Activated CD8-positive, alpha-beta memory T cell treated with anti-CD3 and anti-CD28 coated beads for 36 hours (primary cell): ENCODE measurements around the gene DAB2IP. TPM values are rescaled to one million over a fixed set of nuclear protein-coding genes. Genes with fewer than 3 reads are reported as not detected.
"Not testable (repeated sequence)": the region's sequence is repeated elsewhere in the genome, so short reads cannot be mapped to it uniquely, and the experiment has no call there.

ENCODE experiments used
- CTCF ChIA-PET: fragments of 350-600 bp; sonication (Branson Sonifier 250); formaldehyde crosslinking; loops from one replicate; lab custom pipeline; 2021; ENCODE audit warnings: antibody characterized with exemption; lab: Charles Lee
- POLR2A ChIA-PET: fragments of 350-600 bp; sonication (Branson Sonifier 250); formaldehyde crosslinking; loops from one replicate; lab custom pipeline; 2021; ENCODE audit warnings: antibody characterized with exemption; lab: Charles Lee
- total RNA-seq, 2 experiments: library from RNA; stranded (reverse); gene quantifications; one replicate each; pipeline ENCODE4 v1.2.3, GENCODE V29; 2021

The DAB2IP gene
- total RNA-seq, 2 experiments from 2014 or later: 0.08 to 0.38 TPM

DNA sequence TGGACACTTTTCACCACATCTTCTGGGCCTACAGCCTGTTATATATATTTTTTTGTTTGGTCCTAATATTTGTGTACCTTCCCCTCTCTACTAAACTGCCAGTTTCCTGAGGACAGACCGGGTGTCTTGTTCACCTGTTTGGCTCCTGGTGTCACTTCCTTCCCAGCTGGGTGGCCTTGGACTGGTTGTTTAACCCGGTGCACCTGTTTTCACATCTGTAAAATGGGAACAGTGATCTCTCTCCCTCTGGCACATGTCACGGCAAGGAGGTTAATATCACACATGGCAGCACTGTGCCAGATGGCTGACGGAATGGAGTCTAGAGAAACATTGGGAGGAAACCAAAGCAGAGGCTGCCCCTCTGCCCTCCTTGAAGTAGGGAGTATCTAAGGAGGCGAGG, 79.7 kb downstream of the DAB2IP start:
- POLR2A ChIA-PET: no interaction called here
- CTCF ChIA-PET: no interaction called here

DNA sequence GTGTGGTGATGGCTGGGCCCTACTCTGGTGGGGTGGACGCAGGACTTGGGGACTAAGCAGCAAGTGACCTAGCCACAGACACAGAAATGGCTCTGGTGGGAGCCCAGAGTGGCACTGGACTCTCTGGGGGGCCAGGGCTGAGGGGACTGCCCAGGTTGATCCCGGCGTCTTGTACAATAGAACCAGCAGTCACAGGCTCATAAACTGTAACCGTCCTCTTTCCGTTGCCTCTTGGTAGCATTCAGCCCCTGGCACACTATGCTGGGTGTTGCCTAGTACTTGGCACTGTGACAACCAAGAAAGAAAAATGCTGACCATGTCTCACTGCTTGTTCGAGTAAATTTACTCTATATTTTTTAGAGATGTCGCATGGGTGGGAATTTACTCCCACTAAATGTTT, 80.5 kb downstream of the DAB2IP start:
- POLR2A ChIA-PET: no interaction called here
- CTCF ChIA-PET: no interaction called here

DNA sequence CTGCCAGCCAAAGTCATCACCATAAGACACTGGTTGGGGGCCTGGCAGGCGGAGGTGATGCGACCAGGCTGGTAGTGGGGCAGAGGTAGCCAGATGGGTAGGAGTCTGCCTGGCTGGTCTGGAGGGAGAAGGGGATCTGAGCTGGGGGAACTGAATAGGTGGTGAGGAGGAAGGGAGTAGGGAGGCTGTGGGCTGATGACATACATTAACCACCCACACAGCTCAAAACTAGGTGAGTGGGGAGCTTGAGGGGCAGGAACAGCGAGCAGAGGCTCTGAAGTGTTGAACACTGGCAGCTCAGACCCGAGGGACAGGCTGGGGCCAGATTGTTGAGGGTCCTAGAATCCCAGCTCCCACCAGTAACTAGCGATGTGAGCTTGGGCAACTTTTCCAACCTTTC, 81.0 kb downstream of the DAB2IP start:
- ChIA-PET POLR2A (no interaction called here), CTCF (no interaction called here)

DNA sequence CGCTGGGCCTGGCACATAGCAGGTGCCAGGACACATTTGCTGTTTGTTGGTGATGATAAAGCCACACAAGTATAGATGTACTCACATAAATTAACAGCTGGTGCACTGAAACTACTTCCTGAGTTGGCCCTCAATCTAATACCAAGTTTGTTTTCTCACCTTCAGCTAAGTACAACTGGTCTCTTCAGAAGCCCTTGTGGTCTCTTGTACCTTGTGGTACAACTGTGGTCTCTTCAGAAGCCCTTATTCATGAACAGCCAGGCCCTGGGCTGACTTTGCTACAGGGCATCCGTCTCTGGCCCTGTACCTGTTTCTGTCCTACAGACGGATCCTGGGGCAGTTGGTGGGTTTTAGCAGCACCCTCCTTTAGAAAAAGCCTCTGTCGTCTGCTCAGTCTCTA, 81.5 kb downstream of the DAB2IP start:
- ChIA-PET CTCF (no interaction called here), POLR2A (no interaction called here)

DNA sequence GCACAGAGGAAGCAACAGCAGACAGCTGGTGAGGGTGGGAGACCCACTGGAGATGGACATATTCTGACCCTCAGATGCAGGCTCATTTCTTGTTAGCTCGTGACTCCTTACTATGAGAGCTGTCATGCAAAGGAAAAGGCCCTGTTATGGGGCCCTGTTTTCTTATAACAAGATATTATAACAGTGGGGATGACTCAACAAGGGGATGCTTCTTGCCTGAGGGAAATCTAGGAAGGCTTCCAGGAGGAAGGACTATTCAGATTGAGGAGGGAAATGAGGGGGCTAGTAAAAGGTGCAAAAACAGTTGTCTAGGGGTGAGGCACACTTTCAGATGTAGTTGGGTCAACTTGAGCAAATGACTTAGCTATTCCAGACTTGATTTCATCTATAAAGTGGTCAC, 83.0 kb downstream of the DAB2IP start:
- POLR2A ChIA-PET: no interaction called here
- CTCF ChIA-PET: no interaction called here

DNA sequence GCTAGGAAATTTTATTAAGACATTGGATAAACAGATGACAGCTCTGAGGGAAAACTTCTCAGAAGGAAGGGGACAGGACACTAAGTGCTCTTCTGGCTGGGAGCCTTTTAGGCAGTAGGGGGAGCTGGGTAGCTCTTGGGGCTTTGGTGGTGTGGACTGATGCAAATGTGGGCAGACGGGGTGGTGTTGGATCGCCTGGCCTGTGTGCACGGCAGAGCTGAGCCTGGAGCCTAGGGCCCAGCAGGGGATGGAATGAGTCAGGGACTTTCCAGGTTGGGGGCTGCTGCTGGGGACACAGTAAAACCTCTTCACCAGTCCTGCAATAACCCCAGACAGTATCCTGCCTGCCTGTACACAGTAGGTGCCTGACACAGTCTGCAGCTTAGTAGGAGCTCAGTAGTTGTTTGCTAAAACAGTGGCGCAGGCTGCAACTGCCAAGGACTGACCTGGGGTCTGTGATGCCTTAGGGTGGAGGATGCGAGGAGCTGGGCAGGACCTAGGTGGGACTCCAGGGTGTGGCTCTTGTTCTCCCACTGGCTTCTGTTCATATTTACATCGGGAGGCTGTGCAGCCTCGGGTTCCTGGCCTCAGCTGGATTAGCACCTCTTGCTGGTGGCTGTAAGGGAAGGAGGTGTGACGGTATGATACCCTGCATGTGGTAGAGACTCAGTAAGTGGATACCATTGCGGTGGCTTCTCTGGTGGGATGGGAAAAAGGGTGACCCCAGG, 83.8 kb downstream of the DAB2IP start:
- POLR2A ChIA-PET: no interaction called here
- CTCF ChIA-PET: no interaction called here

DNA sequence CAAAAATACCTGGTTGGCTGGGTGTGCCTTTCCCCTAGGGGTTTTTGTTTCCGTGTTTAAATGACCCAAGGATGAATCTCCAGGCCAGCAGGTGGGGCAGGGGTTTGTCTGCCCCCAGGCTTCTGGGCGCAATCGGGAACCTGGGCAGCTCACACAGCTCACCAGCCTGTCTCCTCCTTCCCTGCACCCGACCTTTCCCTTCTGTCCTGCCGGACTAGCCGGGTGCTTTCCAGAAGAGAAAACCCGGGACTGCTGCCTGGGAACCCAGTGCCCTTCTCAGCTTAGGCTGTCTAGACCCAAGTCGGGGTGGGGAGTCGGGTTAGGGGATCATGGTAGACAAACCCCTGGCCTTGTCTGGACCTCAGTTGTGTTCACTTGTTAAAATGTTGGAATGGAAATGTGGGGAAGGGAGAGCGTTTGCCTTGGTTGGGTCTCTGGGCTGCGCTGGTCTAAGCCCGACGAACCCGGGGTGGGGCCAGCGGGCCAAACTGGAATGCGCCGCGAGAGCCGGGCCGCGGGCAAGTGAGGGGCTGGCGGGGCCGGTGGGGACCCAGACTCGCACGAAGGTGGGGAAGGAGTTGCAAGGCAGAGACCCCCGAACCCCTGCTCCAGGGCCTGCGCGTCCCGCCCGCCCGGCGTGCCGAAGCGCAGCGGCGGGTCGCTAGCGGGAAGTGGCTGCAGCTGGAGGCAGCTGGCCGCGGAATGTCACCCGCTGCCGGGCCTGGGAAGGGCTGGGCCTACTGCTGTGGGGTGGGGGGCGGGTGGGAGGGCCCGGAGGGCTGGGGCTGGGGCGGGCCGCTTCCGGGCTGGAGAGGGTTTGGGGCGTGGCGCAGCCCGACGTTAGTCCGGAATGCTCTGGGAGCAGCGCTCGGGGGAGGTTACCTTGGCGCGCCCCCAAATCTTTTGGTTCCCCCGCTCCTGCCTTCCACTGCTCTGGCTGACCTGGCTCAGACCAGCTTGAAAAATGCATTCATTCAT, 84.6 kb downstream of the DAB2IP start:
- ChIA-PET POLR2A (no interaction called here), CTCF (no interaction called here)

DNA sequence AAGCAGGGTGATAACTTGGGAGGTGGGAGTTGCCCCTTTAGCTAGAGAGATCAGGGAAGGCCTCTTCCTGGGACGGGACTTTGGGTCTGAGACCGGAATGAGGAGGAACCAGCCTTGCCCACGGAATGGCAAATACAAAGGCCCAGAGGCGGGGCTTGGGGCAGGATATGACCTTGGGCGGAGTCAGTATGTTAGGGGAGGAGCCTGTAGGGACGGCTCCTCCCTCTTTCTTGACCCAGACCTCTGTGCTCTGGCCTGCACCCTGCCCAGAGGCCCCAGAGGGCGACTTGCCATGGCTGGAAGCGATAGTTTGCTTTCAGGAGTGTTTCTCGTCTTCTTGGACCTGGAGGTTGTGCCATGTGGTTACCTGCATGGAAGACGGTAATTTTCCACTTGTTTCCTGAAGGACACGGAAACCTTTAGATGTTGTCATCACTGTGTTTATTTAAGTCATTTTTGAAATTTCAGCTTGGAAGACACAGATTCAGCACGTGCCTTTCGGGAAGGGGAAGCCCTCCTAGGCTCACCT, 85.6 kb downstream of the DAB2IP start:
- CTCF ChIA-PET: no interaction called here

DNA sequence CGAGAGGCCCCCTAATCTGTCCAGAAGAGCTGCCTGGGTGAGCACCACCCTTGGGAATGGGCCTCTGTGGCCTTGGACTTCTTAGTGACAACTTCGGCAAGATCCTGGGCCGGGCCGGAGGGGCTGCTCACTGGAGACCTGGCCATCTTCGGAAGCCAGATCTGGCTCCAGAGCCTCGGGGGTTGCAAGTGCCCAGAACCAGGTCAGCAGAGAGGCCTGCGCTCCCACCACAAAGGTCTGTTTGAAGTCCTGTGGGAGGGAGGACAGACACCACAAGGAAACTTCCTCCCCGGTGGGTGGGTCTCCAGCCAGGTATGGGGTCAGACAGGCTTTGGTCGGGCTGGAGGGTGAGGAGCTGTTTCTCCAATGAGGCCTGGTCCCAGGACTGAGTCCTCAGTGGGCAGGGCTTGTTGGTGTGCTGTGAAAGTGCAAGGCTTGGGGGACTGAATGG, 86.1 kb downstream of the DAB2IP start:
- POLR2A ChIA-PET: no interaction called here
- CTCF ChIA-PET: no interaction called here

More for the DNA sequence above, 85.6 kb downstream of the DAB2IP start:
- POLR2A ChIA-PET: no interaction called here

DNA sequence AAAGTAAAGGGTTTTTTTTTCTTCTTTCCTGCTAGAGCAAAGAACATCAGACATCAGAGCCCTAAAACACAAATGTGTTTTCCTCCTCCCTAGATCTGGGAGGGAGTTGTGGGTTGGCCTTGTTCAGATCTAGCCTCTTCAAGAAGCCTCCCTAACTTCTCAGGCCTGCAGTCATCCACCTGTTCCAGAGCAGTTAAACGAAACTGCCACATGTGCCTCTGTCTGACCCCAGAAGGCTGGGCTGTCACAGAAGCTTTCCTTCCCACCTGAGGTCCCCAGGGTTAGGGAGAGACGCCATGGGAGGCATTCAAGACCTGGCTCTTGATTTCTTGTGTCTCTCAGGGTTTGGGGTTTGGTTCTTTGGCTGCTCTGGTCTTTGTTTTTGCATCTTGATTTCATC, 87.0 kb downstream of the DAB2IP start:
- ChIA-PET POLR2A (no interaction called here), CTCF (interaction anchor here (0.9 kb wide), 1 partner anchor 55 kb away, joined by 3 read pairs; no protein-coding TSS in a partner anchor)

DNA sequence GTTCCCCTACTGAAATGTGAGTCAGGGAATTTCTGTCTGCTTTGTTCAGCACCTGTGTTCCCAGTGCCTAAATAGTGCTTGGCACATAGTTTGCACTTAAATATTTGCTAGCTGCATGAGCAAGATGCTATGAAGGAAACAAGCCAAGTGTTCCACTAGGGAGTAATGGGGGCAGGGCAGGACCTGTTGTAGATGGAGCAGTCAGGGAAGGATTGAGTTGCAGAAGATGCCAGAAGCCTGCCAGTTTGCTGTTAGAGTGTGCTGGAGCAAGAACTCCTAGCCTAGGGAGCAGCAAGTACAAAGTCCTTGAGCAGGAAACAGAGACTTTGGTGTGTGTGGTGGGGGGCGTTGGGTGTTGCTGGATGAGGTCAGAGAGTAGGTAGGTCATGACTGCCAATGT, 87.5 kb downstream of the DAB2IP start:
- ChIA-PET CTCF (interaction anchor here (0.9 kb wide), 1 partner anchor 55 kb away, joined by 3 read pairs; no protein-coding TSS in a partner anchor), POLR2A (no interaction called here)

DNA sequence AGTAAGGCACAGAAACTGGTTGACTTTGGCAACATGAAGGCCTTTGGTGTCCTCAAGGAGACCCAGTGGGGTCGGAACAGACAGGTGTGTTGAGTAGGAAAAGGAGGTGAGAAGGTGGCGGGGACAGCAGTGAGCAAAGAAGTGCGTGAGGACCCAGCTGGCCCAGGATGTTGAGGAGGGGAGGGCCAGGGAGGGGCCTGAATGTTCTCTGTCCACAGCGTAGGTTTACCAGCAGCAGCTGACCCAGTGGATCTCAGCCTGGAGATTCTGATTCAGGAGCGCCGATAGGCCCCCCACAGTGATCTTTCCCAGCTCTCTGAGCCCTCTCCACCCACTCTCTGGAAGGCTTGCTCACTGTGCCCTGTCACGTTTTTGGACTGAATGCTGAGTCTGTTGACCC, 88.5 kb downstream of the DAB2IP start:
- ChIA-PET POLR2A (no interaction called here), CTCF (no interaction called here)

DNA sequence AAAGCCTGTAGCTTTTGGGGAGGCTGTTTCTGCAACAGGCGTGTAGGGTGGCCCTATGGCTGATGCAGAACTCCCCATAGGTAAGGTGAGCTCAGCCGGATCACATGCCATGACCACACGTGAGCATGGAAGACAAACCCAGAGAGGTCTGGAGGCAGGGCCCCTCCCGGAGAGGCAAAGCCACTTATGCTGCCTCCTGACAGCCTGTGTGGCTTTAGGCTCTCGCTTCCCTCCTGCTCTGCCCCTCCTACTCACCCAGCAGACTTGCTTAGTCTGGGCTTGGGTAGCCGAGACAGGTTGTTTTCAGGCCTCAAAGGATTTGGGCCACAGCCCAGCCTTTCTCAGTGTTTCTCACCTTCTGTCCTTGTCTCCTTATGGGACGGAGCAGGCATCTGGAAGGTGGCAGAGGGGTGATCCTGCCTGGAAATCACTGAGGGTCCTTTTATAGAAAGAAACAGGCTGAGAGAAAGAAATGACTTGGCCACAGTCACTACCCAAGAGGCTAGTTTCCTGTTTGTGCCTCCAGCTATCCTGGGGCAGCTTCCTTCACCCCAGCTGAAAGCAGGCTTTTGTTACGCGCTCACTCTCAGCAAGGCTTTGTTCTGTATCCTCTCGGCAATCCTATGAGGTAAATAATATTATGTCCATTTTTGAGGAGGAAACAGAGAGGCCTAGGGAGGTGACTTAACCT, 89.9 kb downstream of the DAB2IP start:
- POLR2A ChIA-PET: no interaction called here
- CTCF ChIA-PET: no interaction called here

DNA sequence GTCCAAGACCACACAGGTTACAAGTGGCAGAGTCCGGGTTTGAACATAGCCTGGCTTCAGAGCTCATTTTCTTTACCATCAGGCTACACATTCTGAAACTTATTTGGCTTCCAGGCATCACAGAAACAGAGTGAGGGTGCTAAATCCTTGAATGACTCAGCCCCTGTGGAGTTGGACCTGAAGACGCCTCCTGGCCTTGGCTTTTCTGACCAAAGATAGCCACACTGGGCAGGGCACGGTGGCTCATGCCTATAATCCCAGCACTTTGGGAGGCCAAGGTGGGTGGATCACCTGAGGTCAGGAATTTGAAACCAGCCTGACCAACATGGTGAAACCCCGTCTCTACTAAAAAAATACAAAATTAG, 90.5 kb downstream of the DAB2IP start:
- CTCF ChIA-PET: not testable (repeated sequence)

DNA sequence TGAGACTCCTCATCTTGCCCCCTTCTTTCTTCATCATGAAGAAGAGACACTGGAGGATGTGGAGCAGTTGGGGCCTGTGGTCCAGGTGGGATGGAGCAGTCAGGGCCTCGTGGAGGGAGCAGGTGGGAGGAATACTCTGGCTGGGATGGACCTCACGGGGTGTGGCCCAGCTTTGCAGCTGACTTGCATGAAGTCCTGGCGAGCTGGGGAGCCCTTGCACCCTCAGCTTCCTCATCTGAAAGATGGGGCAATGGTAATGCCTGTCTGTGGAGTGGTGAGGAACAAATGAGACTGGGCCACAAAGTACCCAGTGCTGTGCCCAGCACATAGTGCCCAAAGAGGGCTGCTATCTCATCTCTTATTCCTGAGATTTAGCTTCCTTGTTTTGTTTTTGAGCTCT, 91.5 kb downstream of the DAB2IP start:
- CTCF ChIA-PET: no interaction called here
- POLR2A ChIA-PET: no interaction called here

More for the DNA sequence above, 90.5 kb downstream of the DAB2IP start:
- POLR2A ChIA-PET: not testable (repeated sequence)

DNA sequence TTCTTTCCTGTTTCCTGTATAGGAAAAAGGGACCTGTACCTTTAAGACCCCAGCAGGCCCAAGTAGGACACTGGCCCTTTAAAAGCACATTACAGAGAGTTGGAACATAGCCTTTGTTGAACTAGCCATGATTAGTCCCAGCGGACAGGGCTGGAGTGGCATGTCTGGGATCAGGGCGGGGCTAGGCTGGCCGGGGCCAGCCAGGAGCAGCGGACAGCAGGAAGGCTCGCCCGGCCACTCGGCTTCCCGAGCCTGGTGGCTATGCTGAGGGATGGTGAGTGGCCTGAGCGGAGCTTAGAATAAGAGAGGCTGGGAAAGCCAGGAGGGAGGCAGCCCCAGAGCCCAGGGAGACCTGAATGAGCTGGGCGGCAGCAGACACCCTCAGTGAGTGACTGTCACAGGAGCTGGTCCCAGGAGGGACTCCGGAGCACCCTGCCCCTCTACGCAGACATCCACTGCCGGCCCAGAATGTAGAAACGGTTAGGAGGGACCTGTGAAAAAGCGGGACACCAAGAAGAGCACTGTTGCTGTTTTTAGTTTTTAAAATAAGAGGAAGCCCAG, 92.1 kb downstream of the DAB2IP start:
- CTCF ChIA-PET: no interaction called here
- POLR2A ChIA-PET: no interaction called here

DNA sequence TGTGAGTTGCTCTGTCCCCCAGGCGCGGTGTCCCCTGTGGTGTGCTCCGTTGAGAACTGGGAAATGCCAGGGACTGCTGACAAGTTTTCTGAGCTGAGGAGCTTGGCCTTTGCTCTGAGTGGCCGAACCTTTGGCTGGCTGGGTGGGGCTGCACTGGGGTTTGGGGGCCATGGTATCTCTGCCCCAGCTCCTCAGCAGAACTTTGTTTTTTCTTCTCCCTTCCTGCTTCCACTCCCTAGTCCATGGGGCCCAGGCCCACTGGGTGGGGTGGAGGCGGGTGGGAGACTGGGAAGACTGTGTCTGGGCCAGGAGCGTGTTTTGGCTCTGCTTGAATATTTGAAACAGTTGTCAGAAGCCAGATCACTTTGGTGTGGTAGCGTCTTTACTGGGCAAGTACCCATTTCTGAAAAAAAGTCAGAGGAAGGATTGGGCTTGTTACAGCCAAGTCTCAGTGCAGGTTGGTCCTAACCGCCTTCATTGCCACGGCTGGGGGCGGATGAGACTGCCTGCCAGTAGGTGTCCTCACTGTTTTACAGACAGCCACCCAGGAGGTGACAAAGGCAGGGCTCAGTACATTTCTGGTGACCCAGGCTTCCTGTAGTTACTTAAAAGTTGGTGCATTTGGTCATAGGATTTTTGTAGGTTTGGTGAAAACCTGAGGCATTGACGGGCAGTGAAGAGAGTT, 92.7 kb downstream of the DAB2IP start:
- ChIA-PET CTCF (no interaction called here), POLR2A (no interaction called here)

DNA sequence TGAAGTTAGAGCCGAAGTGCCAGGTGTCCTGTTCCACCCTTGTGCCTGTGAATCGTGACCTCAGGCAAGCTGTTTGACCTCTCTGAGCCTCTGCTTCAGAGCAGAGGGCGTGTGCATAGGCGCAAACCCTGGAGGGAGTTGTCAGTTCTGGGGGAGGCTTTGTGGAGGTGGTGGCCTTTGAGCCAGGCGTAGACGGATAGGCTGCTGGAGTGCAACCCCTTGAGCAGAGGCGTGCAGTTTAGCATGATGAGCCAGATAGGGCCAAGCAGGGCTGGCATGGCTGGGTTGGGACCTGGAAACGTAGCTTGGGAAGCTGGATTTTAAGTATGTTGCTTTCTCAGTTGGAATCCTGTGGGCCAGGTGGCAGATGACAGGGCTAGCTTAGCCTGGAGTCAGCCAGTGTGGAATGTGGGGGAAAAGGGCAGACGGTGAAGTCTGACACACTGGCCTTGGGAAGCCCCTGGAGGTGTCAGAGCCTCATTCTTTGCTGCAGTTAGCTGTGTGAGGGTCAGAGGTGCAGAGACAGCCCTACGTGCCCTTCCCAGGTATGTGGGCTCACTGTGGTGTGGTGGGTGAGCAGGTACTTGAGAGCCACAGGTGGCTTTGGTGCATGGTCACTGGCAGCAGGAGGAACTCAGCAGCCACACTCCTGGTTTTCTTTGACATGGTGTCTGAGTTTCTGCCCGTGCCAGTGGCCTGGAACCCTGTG, 93.4 kb downstream of the DAB2IP start:
- ChIA-PET POLR2A (no interaction called here), CTCF (no interaction called here)

DNA sequence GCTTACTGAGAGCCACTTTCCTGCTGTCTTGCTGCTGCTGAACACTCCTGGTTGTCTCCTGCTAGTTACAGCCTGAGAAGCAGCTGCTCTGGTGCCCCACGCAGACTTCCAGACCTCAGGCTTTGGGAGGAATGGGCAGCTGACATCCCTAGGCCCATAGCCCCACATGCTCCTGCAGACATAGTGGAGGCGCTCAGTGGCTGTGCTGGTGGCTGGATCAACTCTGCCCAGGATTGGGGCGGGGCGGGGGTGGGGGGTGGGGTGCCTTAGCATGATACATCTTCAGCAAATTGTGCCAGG, 93.9 kb downstream of the DAB2IP start:
- CTCF ChIA-PET: no interaction called here
- POLR2A ChIA-PET: no interaction called here
